Mucosa of stomach (tissue), 1 donor: Measurements from ENCODE around the gene RNF5.

Experiments
- H3K27me3 ChIP-seq: one replicate; pipeline ENCODE4 v1.7.0; 2013; ENCODE audit warnings: mild to moderate bottlenecking, low read length; ENCODE audit not compliant: control insufficient read depth, insufficient read depth
- H3K36me3 ChIP-seq: one replicate; pipeline ENCODE4 v1.7.0; 2013; ENCODE audit warnings: low read length; ENCODE audit not compliant: control insufficient read depth, insufficient read depth
- H3K4me1 ChIP-seq: one replicate; pipeline ENCODE4 v1.7.0; 2013; ENCODE audit warnings: mild to moderate bottlenecking, low read length; ENCODE audit not compliant: control insufficient read depth, insufficient read depth
- H3K4me3 ChIP-seq: one replicate; pipeline ENCODE4 v1.7.0; 2013; ENCODE audit warnings: low read length
- H3K9ac ChIP-seq: one replicate; pipeline ENCODE4 v1.7.0; 2013; ENCODE audit warnings: mild to moderate bottlenecking, low read length, moderate library complexity
- H3K9me3 ChIP-seq: one replicate; pipeline ENCODE4 v1.7.0; 2013; ENCODE audit warnings: mild to moderate bottlenecking, low read length, moderate library complexity; ENCODE audit not compliant: control insufficient read depth
- donor health status: Pancreatic carcinoma.

The RNF5 gene

DNA sequence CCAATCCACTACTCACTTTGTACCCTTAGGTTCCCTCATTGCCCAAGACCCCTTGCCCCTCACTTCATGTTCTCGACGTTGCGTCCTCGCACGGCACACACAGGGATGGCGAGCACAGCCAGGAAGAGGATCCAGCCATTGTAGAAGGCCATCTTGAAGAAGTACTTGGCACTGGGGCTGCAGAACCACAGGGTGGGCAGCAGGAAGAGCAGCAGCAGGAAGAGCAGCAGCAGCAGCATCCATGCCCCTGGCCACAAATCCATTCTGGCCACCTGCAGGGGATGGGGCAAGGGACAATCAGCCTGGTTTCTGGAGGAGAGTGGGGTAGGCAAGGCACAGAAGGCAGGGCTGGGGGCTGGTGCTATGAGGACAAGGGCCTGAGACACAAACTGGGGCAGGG, 7.0 kb upstream of the RNF5 start:
- H3K9ac ChIP-seq: no peak overlapping the region
- H3K27me3 ChIP-seq: no peaks in the 10 kb centered on the region
- H3K36me3 ChIP-seq: no peaks in the 10 kb centered on the region
- H3K9me3 ChIP-seq: no peaks in the 10 kb centered on the region
- H3K4me1 ChIP-seq: peaks cover 48% of the 10 kb centered on the region
- no peak overlapping the region for H3K4me3 ChIP-seq

DNA sequence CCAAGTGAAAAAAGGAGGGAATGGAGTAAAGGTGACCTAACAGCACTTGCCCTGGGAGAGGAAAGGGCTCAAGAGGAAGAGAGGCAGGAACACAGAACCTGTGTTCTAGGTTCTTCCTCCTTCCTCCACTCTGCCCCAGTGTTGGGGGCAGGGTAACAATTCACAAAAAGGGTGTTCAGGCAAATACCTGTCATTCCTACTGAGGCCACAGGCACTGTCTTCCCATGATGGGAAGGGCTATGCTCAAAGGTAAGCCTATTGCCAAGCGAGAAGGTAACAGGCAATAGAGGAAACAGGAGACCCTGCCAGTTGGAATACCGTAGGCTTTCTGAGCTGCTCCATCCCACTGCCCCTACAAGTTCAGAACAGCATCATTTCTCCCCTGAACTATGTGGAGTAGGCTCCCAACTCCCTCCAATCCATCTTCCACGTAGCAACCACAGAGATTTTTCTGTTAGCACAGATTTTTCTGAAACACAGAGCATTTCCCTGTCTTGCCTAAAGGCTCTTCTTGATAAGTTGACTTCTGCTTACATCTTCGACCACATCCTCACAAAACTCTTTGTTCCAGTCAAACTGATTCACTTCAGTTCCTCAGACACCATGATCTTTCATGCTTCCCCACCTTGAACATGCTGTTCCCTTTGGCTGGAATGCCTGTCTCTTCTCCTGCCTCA, 5.0 kb upstream of the RNF5 start:
- H3K4me1 ChIP-seq: peaks cover 44% of the 10 kb centered on the region
- no peaks in the 10 kb centered on the region for H3K27me3 ChIP-seq
- no peak overlapping the region for H3K4me3 ChIP-seq
- no peak overlapping the region for H3K9ac ChIP-seq
- no peaks in the 10 kb centered on the region for H3K36me3 ChIP-seq
- H3K9me3 ChIP-seq: no peaks in the 10 kb centered on the region

DNA sequence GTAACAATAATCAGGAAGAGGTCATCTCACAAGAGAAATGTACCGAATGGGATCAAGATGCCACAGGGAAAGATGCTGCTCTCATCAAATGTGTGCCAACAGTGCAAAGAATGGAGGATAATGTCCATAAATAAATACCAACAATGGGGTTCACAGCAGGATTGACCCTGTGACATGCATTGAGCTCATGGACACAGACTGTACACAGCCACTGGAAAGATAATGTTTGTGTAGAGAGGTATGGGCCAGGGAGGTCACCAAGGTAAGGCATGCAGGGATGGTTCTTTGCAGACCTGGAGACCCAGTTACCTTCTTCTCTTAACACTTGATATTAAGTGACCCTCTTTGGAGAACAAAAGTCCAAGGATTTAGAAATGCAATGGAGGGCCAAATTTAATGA, 3.8 kb upstream of the RNF5 start:
- Histone ChIP-seq H3K27me3 (no peaks in the 10 kb centered on the region), H3K9me3 (no peaks in the 10 kb centered on the region), H3K4me1 (peaks cover 39% of the 10 kb centered on the region), H3K4me3 (no peak overlapping the region), H3K9ac (no peak overlapping the region), H3K36me3 (no peaks in the 10 kb centered on the region)

DNA sequence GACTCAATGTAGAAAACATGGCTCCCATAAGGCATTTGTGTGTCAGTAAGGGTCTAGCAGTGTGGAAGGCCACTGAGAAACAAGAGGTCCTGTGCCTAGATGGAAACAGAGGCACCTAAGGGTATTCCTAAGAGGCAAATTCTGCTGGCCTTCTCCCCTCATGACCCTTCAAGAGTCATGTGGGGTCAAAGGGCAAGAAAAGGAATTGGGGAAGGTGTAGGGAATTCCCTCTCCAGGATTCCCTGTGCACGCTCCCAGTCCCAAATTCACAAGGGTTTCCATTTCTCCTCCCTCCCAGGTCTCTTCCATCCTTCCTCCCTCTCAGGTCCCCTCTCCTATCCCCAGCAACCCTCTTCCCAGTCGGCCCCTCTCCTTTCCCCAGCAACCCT, 2.9 kb upstream of the RNF5 start:
- H3K9ac ChIP-seq: peak overlapping the region; percentile 83
- H3K36me3 ChIP-seq: no peaks in the 10 kb centered on the region
- no peaks in the 10 kb centered on the region for H3K9me3 ChIP-seq
- peak overlapping the region; percentile 67 for H3K4me3 ChIP-seq
- H3K27me3 ChIP-seq: no peaks in the 10 kb centered on the region
- peaks cover 39% of the 10 kb centered on the region for H3K4me1 ChIP-seq

DNA sequence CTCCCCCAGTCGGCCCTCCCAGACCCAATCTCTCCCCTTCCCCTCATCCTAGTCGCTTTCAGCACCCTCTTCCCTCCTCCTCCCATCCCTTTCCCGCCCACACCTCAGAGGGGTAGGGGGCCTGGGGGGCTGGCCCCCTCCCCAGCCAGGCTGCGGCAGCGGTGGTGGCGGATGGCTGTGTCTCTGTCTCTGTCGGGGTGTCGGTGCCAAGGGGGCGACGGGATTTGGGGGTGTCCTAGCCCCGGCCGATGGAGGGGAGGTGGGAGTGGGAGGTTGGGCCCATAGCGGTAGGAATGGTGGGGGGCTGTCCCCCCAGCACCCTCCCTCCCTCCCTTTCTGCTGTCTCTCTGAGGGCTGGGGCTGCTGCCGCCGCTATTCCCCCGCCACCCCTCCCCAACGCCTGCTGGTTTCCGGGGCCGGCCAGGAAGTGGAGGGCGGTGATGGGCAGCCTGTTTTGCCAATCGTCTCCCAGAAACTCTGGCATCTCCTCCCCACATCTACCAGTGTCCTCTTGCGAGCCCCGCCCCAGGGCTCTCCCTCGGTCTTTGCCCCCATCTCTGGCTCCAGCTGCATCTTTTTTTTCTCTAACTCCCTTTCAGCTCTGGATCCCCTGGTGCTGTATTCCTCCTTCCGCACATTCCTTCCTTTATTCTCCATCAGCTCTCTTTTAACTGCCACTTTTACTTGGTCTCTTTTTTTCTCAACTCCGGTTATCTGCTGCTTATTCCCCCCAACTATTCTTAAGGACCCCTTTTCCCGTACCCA, 2.3 kb upstream of the RNF5 start, which contains the start of gene AGPAT1:
TSS of gene AGPAT1 (minus strand) at position 374 of the 765 bp plus-strand sequence. CDS start 4,588 bp downstream, outside the sequence.
- H3K4me3 ChIP-seq: peak within 1 kb of the TSS; percentile 67
- H3K9ac ChIP-seq: peak within 1 kb of the TSS; percentile 83
- no peaks in the 10 kb centered on the region for H3K36me3 ChIP-seq
- H3K27me3 ChIP-seq: no peaks in the 10 kb centered on the region
- no peaks in the 10 kb centered on the region for H3K9me3 ChIP-seq
- peaks cover 41% of the 10 kb centered on the region for H3K4me1 ChIP-seq

DNA sequence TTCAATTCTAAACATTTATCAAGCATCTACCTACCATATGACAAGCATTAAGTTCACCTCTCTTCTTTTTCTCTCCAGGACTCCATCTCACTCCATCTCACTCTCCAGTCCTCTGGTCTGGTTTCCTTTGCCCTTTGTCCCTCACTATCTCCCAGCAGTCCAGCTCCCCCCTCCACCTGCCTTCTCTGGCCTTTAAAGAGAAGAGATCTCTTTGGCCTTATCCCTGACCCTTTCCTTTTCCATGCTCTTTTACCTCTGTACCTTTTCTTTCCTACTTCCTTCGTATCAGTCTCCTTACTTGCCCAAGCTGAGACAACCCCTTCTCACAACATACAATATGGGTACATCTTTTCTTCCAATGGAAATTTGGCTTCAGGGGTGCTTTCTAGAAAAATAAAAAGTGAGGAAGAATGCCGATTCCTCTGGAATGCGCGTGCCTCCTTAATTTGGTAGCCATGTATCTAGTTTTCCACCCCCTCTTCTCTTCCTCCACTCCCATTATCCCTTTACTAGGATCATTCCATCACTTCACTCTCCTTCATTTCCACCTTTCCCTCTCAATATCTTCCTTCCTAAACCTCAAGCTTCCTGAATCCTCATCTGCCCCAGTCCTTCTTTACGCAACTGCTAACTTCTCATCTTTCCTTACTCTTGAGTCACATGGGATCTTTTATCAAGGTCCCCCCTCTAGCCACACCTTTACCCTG, 1.6 kb upstream of the RNF5 start:
- Histone ChIP-seq H3K27me3 (no peaks in the 10 kb centered on the region), H3K4me1 (peaks cover 49% of the 10 kb centered on the region), H3K9me3 (no peaks in the 10 kb centered on the region), H3K9ac (peak overlapping the region; percentile 83), H3K4me3 (peak overlapping the region; percentile 45), H3K36me3 (no peaks in the 10 kb centered on the region)

DNA sequence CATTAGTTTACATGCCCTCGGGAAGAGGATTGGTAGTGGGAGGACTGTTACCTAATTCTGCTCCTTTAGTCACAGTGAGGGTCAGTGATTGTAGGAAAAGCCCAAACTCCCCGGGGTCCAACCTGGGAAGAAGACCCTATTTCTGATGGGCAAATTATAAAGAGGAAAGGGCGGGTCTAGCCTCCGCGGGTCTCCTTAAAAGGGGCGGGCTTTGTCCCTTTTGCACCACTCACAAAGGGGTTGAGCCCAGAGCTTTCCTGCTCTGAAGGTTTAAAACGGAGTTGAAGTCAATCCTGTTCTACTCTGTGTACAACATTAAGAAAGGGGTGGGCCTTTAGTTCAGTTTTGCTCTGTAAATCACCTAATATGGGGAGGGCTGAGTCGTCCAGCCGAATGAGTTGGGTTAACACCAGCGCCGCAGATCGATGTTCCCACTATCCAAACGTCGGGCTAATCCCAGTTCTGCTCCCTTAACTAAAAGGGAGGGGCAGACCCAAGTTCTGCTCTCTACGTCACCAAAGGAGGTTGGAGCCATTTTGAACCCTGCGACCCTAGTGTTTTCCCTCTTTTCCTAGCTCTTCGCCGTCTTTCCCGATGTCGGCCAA, 920 bp upstream of the RNF5 start:
- Histone ChIP-seq H3K9ac (peak overlapping the region; percentile 83), H3K36me3 (no peaks in the 10 kb centered on the region), H3K9me3 (no peaks in the 10 kb centered on the region), H3K4me1 (peaks cover 51% of the 10 kb centered on the region), H3K27me3 (no peaks in the 10 kb centered on the region), H3K4me3 (peak overlapping the region; percentile 3)

DNA sequence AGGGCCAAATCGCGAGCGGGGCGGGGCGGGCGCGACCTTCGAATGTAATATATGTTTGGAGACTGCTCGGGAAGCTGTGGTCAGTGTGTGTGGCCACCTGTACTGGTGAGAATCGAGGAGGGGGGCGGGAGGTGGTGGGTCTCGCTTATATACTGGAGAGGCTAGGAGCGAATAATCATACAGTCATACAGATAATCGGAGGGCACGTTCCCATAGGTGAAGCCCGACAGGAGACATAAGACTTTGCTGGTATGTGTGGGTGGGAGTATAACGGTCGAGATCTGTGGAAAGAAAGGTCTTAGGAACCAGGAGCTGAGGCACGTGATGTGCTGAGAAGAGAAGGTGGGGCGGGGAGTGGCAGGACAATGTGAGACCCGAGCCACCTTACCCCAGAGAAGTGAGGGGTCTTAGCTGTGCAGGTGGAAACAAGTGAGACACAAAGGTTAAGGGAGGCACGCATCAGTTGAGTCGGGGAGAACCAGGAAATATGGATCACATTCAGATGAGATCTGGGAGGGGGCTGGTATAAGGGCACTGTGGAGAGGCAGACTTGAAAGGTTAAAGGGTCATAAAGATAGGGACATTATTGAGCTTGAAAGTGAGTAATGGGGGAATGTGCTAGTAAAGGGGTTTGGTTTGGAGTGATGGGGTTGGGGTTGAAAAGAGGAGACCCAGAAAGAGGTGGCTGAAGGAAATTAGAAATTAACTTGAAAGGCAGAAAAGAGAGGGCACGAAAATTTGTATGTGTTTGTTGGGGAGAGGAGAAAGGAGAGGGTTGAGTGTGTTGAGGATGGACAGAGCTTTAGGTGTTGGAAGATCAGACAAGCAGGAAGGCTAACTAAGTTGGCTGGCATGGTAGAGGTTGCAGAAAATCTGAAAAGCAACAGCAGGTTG, 589 bp downstream of the RNF5 start:
- H3K4me3 ChIP-seq: peak overlapping the region; percentile 58
- no peaks in the 10 kb centered on the region for H3K27me3 ChIP-seq
- H3K9ac ChIP-seq: peak overlapping the region; percentile 67
- no peaks in the 10 kb centered on the region for H3K36me3 ChIP-seq
- H3K9me3 ChIP-seq: no peaks in the 10 kb centered on the region
- peaks cover 51% of the 10 kb centered on the region for H3K4me1 ChIP-seq

DNA sequence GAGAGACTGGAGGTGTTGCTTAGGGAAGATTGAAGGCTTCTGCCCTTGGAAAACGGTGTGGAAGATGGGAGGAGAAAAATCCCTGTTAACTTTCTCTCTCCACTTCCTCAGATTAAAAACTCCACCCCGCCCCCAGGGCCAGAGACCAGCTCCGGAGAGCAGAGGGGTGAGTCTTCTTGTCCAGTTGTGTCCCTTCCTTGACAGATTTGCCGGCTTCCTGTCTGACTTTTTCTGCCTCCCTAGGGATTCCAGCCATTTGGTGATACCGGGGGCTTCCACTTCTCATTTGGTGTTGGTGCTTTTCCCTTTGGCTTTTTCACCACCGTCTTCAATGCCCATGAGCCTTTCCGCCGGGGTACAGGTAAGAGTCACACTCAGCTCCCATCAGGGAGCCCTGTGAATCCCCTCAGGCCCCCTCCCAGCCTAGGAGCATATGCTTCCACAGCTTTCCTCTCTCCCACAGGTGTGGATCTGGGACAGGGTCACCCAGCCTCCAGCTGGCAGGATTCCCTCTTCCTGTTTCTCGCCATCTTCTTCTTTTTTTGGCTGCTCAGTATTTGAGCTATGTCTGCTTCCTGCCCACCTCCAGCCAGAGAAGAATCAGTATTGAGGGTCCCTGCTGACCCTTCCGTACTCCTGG, 1.7 kb downstream of the RNF5 start:
- Histone ChIP-seq H3K27me3 (no peaks in the 10 kb centered on the region), H3K4me3 (no peak overlapping the region), H3K4me1 (peaks cover 47% of the 10 kb centered on the region), H3K36me3 (no peaks in the 10 kb centered on the region), H3K9ac (peak overlapping the region; percentile 67), H3K9me3 (no peaks in the 10 kb centered on the region)

DNA sequence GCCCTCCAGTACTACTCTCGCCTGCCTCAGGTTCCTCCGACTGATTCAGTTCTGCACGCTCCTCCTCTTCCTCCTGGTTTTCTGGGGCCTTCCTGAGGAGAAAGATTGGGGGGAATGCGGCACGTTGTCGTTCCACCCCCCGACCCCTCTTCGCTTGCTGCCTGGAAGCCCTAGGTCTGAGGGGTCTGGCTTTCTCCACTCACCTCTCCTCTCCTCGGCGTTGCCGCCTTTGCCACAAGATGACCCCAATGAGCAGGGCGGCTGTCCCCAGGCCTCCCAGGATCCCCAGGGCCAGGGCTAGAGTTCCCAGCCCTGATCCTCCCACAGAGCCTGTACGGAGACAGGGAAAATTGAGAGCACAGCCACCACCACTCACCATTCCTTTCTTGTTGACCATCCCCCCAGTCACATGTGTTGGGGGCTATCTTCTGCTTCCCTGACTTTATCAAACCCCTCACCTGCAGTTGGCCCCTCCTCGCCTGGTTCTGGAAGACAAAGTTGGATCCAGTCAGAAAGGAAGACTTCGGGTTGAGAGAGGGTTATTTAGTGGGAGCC, 3.0 kb downstream of the RNF5 start:
- H3K9ac ChIP-seq: no peak overlapping the region
- peaks cover 44% of the 10 kb centered on the region for H3K4me1 ChIP-seq
- H3K9me3 ChIP-seq: no peaks in the 10 kb centered on the region
- no peaks in the 10 kb centered on the region for H3K27me3 ChIP-seq
- no peak overlapping the region for H3K4me3 ChIP-seq
- no peaks in the 10 kb centered on the region for H3K36me3 ChIP-seq
